GM18870 (cell line): ENCODE results near the gene MAML2.

Experiments
- ATAC-seq: cut with Tn5 transposase; IDR thresholded peaks from one replicate; pipeline ENCODE4 v1.9.1; 2021; ENCODE audit warnings: moderate library complexity; ENCODE audit not compliant: unreplicated experiment

The MAML2 gene

DNA sequence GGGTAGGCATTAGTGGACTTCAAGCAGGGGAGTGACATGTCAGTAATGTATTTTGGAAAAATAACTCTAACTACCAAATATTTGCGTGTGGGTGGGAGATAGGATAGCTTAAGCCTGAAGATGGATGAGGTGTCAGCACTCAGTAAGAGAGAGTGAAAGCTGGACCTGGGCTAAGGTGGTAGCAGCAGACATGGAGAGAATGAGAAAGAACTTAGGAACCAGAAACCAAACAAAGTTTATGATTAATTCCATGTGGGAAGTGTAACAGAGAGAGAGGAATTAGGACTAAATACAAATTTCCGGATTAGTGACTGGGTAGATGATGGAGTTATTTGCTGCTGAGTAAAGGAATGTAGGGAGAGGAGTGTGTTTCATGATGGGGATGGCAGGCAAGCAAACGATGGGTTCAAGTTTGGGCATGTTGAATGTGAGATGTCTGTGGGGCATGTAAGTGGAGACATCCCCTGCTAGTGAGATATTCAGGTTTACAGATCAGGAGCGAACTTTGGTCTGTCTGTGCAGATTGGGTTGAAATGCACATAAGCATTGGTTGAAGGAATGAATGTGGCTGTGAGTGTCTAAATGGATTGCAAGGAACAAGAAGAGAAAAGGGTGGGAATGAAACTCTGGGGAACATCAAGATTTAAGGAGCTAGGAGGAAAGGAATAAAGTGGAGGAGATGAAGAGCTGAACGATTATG, 233.5 kb downstream of the MAML2 start:
- ATAC-seq: no peak

DNA sequence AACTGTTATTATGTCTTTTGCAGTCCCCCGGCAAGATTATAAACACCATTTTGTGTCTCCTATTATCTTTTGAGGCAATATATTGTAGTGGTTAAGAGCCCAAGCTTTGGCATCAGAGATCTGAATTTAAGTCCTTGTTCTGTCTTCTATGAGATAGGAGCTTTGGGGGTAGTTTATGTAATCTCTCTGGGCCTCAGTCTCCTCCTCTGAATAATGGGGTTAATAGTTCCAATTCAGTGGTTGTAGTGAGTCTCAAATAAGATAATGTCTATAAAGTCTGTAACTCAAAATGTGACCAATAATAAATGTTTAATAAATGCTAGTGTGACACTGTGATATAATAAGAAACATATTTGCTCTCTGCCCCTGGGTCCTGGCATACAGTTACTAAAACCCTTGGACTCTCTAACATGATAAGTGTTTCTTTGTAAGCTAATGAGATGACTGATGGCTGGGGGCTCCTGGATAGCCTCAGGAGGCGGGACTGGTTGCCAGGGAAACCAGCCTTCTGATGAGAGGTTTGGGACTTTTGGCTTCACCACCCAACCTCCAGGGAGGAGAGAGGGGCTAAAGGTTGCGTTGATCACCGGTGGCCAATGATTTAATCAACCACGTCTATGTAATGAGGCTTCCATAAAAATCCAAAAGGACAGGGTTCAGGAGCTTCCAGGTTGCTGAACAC, 235.7 kb downstream of the MAML2 start:
- no peak for ATAC-seq

DNA sequence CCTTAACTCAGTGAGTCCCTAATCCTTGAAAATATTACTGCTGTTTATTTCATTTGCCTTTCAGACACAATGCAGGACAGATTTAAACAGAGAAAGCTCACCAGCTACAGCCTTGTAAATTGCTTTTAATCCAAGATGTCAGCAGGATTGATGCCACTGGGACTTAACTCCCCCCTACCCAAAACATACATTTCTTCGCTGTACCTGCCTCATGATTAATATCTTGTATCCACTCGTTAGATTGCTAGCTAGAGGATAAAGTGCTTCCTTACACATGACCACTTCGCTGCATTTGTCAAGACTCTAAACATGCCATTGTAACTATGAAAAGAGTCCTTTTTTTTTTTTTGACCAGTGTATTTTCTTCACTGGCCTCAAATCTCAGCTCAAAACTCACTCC, 236.3 kb downstream of the MAML2 start:
- no peak for ATAC-seq

DNA sequence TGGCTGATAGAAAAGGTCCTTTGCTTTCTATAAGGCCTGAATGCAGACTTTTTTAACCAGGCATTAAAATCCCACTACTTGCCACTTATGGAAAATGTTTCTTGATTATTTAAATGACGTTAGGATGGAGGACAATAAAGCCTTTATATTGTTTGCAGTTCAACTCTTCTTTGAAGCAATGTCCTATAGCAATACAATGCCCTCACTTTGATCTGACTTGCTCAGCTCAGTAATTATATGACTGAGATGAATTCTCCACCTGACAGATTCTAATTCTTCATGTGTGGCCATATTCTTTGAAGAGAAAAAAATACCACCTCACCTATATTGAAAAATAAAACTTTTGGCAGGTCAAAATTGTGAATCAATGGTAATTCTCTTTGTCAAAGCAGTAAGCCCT, 237.1 kb downstream of the MAML2 start:
- ATAC-seq: no peak

DNA sequence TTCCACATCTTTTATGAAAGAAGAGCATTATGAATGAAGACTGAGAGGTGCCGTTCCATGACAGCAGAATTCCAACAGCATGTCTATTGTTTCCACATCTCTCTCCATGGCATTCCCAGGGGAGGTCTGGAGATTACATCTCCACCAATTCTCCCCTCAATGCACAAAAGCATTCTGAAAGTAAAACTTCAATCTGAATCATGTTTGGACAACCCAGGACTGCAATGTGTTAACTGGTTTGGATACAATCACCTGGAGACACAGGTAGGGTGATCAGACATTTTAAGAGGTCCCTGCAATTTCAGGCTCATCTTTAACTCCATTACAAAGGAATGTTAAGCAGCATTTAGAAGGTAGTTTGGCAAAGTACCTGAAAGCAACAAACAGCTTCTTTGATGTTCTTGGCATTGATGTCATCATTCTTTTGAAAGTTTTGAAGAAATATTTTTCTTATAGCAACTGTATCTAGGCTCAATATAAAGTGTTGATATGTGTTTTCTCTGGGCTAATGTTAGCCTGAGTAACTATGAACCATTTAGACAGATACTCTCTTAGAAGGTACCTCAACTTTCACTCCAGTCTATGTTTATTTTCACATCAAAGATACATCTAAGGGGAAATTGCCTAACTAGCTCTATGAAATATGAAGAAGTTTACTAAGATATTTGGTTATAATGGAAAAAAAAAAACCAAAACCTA, 237.6 kb downstream of the MAML2 start:
- no peak for ATAC-seq

DNA sequence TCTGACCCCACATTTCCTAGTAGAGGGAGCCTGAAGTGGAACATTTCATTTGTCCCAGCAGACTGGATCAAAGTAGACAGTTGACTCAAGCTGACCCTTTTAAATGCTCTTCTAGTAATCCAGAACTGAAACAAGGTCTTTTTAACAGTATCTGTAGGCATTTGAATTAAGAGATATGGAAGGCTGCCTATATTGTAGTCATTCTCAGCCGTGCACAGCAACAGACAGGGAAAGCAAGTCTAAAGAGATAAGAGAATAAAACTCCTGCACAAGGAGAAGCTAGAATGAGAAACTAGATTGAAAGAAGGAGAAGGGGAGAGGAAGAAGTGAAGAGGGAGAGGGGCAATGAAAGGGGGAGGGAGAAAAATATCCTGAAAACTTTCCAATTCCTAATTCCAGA, 238.5 kb downstream of the MAML2 start:
- ATAC-seq: no peak

DNA sequence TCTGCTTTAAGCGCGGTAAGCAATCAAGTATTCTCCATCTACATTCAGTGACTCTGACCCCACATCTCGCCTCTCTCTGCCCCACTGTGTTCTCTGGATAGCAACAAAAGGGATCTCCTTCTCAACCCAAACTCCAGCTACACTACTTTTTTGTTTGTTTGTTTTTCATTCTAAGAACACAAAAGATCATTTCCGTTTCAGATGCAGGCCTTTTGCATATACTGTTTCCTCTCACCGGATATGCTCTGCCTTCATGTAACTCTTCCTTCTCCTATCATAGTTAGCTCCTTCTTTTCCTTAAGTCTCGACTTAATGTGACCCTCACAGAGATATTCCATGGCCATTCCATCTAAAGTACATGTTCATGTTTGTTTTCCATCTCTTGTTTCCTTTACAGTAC, 239.3 kb downstream of the MAML2 start:
- no peak for ATAC-seq

DNA sequence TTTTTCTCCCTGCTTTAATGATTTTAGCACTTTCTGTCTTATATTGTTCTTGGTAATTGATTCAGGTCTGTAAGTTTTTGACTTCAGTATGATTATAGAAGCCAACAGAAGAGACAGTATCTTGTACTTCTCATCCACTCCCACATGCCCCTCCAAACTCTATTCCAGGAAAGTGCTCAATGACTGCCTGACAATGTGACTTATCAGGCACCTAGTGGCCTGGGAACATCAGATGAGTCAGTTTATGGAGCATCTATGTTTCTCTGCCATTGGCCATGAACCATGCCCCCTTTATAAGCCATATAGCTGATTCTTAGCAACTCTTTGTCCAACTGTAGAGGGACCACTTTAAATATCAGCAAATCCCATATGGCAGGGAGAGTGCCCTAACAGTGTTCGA, 239.9 kb downstream of the MAML2 start:
- ATAC-seq: no peak

DNA sequence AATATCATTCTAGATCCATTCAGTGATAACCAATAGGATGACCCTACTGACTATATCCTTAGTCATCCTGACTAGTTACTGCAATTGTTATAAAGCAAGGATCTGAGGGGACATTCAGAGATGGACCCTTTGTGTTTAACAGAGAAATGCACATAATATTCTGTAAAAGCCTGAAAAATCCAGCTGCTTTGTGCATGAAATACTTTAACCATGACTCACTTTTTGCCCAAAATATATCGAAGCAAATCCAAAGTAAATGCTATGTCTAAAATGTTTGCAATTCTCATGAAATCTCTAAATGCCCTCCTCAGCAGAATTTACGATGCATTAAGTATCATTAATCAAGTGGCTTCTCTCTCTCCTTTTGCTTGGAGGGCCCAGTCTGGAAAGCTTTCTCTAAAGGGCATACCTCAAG, 240.3 kb downstream of the MAML2 start:
- ATAC-seq: no peak

DNA sequence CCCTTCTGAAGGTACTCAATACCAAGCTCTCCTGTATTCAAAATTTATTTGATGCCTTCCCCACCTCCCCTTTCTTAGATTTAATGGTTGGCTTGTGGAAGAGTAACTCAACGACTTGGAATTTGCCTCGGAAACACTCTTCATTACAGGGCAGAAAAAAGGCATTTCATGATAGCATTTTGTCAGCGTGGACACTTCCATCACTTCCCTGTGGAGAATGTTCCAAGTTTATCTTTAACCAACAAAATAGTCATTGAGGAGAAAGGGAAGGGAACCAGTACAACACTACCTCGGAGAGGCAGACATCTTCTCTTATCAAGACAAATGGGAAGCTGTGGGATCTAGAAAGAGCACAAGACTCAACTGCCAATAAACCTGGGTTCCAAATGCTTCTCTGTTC, 241.8 kb downstream of the MAML2 start:
- ATAC-seq: no peak

DNA sequence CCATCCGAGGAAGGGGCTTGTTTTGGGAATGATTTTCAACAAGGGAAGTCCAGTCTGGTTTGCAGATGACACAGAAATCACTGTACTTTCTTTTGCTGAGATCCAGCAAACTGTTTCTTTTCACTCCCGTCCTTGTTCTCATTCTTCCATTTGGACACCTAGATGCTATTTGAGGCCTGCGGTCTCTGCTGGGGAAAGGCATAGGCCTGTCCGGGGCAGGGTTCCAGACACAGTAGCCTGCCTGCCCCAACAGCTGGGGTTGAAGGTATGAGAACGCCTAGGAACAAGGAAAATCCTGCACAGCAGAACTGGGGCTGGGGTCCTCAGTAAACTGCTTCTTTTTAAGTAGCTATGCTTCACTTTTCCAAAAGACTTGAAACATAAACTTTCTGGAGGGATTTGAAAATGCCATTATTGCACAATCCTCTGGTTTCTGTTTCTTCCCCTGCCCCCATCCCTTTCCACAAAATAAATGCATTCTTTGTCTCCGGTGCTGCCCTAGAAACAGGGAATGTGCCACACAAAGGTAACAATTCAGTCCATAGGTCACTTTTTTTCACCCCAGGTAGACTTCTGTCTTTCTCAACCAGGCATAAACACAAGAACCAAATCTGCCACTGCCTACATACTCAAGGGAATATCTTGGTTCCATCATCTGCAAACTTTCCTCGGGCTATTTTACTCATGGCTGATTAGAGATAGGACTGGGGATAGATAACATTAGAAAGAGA, 244.3 kb downstream of the MAML2 start:
- ATAC-seq: no peak

DNA sequence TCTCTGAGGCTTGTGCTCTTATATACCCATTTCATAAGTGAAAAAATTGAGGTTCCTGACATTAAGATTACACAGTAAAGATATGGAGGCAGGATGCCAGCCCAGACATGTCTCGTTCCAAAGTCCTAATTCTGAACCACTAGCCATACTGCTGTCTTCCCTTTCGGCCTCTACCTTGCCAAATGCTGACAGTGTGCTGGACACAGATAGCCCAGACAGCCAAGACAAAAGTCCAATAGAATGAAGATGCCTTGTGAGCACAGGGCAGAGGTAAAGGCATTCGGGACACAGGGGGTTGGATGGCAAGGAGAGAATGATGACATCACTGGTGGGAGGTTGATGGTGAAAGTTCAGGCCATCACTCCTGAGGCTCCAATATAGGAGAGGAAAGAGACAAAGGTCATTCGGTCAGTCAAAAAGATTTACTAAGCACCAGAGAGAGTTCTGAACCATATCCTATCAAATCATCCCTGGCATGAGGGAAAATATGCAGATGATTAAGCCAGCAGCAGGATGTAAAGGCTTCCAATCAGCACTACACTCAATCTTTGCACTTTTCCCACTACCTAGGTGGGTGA, 245.1 kb downstream of the MAML2 start:
- ATAC-seq: no peak

DNA sequence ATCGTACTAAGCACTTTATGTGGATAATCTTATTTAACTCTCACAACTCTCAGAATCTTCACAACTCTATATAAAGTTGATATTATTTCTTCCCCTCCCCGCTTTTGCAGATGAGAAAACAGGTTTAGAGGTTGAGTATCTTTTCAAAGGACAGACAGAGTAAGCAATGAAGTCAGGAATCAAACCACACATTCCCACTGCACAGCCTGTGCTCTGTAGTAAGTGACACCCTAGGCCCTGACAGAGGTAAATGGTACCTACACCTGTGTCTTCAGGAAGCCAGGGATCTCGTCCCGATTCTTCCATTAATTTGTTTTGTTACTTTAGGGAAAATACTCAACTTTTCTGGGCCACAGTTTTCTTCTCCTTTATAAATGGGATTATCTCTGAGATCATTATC, 246.6 kb downstream of the MAML2 start:
- ATAC-seq: no peak

DNA sequence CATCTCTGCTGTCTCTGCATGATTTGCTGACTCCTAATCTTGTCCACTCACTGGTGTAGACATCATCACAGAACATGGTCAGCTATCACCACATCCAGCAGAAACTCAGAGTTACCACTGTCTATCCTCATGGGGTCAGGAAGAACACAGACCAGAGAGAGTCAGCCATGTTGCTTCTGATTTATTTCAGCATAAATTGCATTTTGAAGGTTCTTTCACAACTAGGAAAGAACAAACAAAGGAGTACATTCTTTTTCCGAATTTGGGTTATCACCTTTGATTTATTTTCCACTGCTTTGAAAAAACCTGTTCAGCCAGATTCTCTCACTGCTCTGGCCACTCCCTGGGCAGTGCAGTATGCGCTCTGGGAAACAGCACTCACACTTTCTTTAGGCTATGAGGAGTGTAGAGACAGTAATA, 247.1 kb downstream of the MAML2 start:
- ATAC-seq: no peak

DNA sequence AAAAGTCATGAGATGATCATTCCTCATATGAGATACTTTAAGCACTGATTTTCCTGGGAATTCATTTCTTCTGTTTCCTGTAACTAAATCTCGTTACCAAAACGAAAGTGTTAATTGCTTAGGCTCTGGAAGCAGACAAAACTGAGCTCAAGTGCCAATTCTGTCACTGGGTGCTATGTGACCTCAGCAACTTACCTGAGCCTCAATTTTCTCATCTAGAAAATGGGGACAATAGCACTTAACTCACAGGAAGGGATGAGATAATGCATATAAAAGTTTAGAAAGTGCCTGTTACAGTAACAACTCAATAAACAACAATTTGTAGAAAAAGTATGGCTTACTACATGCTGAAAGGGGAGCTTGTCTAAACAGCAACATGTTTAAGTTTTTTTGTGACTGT, 248.8 kb downstream of the MAML2 start:
- ATAC-seq: no peak

DNA sequence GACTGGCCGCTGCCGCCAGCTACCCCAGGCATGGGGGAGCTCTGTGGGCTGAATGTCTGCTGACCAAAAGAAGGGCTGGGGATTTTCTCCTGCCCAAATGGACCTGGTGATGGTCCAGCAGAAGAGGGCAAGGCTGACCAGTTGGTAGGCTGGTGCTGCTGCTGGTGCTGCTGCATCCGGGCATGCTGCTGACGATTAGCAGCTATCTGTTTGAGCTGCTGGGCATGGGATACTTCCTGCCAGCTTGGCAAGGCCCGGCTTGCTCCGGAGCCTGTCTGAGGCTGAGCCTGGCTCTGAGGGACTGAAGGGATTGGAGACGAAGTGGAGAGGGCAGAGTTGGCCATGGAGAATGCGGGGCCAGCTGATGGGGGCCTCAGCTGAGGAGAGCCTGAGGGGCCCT, 250.5 kb downstream of the MAML2 start:
- no peak for ATAC-seq

DNA sequence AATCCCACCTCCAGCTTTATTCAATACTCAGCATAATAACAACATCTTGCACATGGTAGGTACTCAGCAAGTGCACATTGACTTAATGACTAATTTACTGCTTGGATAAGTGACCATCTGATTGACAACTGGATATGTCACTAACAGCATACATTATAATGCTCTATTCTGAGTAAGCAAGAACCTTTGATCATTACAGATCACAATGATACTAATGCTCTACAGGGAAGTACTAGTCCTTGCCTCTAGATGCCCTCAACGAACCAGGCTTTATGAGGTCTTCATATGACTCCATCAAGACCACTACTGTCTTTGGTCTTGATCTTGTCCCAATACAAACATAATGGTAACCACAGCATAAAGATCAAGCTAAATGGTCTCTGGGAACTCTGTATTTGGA, 251.5 kb downstream of the MAML2 start:
- ATAC-seq: no peak

DNA sequence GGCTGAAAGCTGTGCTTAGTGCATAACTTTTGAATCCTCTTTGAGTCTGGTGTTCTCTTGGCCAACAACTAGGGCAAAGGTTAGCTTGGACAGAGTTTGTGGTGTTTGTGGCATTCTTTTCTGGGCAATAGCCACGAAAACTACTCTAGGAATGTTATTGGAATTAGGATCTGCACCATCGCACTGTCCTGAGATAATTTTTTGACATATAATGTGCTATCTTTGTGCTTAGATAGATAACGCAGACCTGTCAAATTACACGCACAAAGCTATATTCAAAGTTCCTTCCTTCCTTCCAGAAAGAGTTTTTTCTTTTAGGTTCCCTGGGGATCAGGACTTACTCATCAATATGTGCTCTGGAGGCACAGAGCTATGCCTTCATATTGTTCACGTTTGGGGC, 252.3 kb downstream of the MAML2 start:
- no peak for ATAC-seq

DNA sequence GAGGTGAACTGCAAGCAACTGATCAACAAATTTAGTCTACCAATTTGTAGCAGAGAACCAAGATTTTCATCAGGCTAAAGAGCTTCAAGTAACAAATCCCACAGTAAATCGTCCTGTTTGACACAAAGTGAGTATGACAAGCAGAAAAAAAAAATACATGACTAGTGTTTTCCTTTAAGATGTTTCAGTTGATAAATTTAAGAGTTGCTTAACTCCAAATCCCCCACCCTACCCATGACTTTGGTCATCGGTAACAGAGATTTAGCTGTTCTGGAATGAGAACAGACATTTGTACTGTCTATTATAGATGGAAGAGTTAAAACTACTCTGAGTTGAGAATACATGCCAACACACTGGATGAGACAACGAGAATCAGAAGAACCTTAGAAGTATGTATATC, 254.1 kb downstream of the MAML2 start:
- ATAC-seq: no peak

DNA sequence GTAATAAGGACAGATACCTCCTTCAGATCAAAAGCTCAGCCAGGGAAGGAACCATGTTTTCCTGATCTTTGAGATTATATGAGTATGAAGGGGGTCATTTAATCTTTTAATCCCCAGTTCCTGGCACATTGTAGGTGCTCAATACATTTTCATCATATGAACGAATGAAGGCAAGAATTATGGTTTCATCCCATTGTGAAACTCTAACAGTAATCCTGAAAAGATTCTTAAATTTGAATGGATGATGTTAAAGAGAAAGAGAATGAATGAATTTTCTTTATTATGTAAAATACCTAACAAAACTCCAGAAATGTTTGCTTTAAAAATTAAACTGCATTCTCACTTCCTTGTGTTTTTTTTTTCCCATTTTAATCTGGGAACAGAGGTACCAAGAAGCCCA, 256.9 kb downstream of the MAML2 start:
- no peak for ATAC-seq

DNA sequence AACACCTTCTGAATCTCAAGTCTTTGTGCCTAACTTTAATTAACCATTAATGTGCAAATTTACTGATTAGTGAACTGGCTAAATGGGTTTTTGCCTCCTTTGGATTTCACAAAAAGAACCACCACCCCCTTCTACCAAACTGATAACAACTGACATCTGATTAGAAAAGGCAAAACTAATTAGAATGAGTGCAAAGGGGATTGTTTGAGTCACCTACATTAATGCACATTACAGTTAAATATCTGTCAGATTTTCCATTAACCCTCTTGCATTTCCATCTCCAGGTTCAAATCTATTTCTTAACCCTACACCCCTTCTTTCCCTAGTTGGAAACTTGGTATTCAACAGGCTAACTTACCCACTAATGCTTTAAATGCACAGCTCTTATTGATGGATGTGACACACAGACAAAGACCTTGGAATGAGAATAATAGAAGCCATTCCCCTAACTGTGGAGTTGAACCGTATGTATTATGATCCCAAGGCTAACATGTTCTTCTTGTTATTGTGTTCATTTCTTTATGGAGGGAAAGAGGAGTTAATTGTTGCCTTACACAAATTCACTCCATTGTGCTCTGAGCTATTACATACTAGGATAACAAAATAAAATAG, 257.6 kb downstream of the MAML2 start:
- ATAC-seq: no peak
